HuH-7.5 (cell line): Measurements from ENCODE around the gene PEBP1.
"Not testable (repeated sequence)": the region's sequence is repeated elsewhere in the genome, so short reads cannot be mapped to it uniquely, and the experiment has no call there.

Experiments used
- DNase-seq: peaks from one replicate; pipeline ENCODE4 v3.0.0; 2011; ENCODE audit warnings: low spot score

The PEBP1 gene

GRCh38 chr12:118135788-118136558 lies at the start of gene PEBP1:
Gene PEBP1 (plus strand): TSS chr12:118136124. CDS start chr12:118136210, 86 bp downstream.
- DNase-seq: peak; percentile 83

- no peak for DNase-seq
Measured at GRCh38 chr12:118089782-118090181, 46.1 kb upstream of the PEBP1 start.

GRCh38 chr12:118094039-118094438 lies 41.9 kb upstream of the PEBP1 start:
- no peak for DNase-seq

- DNase-seq: no peak
Measured at GRCh38 chr12:118098401-118098800, 37.5 kb upstream of the PEBP1 start.

GRCh38 chr12:118098911-118099671 lies 36.8 kb upstream of the PEBP1 start:
- no peak for DNase-seq

GRCh38 chr12:118101051-118101450 lies 34.9 kb upstream of the PEBP1 start:
- no peak for DNase-seq

DNA sequence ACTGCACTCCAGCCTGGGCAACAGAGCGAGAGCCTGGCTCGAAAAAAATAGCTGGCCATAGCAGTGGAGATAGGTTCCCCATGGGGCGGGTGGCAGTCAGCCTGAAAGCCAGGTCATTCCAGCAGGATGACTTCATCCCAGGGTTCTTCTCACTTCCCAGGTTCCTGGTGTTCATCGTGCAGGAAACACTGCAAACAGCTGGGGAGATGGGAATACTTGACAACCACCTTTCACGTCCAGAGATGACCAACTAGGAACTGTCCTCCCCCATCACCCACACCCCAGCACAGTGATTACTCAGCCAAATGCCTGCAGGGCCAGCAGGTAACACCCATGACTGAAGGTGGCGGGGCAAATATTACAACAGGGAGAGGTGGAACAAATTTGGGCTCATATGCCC lies 33.9 kb upstream of the PEBP1 start:
- peak; percentile 57 for DNase-seq

DNA sequence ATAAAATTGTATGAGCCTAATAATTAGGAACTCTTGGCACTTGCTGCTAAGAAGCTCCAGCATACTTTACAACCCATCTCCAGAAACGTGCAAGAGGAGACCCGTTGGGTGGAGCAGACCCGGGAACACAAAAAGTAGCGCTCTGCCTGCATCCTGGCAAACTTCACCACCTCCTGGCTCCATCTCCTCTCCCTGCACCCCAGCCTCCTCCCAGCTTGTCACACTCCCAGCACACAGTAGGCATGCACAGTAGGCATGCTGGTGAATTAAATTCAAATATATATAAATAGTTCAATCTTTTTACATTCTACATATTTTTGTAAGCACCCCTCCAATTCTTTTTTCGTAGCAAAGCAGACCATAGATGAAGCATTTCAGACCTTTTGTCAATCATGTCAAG lies 33.3 kb upstream of the PEBP1 start:
- DNase-seq: no peak

- no peak for DNase-seq
Measured at GRCh38 chr12:118103201-118103600, 32.7 kb upstream of the PEBP1 start.

GRCh38 chr12:118103601-118104382 lies 32.1 kb upstream of the PEBP1 start, which contains the start of gene VSIG10:
Gene VSIG10 (minus strand): TSS chr12:118104011. CDS start chr12:118103671, 340 bp downstream.
- DNase-seq: peak; percentile 67

DNA sequence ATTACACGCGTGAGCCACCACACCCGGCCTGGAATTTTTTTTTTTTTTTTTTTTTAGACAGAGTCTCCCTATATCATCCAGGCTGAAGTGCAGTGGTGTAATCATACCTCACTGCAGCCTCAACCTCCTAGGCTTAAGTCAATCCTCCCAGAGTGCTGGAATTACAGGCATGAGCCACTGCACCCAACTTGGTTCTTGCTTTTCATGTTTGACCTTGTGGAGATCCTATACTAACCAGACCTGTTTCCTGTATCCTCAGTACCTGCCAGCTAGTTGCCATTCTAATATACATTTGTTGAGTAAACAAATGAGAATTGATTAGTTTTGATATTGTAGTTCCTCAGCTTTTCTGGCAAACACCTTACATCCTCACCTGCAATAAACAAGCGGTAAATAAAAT lies 28.9 kb upstream of the PEBP1 start:
- DNase-seq: no peak

- no peak for DNase-seq
Measured at GRCh38 chr12:118107694-118108093, 28.2 kb upstream of the PEBP1 start.

- no peak for DNase-seq
Measured at GRCh38 chr12:118109088-118109487, 26.8 kb upstream of the PEBP1 start.

DNA sequence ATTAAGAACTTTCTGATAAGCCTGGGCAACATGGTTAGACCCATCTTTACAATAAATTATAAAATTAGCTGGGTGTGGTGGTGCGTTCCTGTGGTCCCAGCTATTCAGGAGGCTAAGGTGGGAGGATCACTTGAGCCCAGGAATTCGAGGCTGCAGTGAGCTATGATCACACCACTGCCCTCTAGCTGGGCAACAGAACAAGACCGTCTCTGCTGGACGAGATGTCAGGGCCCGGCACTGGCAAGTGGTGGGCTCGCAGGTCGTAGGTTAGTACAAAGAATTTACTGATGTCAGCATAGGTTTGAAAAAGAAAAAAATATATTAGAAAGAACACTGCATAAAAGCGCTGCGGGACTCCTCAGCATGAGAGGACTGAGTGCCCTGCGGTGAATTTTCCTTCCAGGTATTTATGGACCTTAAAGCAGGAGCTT lies 16.5 kb upstream of the PEBP1 start:
- DNase-seq: no peak

DNA sequence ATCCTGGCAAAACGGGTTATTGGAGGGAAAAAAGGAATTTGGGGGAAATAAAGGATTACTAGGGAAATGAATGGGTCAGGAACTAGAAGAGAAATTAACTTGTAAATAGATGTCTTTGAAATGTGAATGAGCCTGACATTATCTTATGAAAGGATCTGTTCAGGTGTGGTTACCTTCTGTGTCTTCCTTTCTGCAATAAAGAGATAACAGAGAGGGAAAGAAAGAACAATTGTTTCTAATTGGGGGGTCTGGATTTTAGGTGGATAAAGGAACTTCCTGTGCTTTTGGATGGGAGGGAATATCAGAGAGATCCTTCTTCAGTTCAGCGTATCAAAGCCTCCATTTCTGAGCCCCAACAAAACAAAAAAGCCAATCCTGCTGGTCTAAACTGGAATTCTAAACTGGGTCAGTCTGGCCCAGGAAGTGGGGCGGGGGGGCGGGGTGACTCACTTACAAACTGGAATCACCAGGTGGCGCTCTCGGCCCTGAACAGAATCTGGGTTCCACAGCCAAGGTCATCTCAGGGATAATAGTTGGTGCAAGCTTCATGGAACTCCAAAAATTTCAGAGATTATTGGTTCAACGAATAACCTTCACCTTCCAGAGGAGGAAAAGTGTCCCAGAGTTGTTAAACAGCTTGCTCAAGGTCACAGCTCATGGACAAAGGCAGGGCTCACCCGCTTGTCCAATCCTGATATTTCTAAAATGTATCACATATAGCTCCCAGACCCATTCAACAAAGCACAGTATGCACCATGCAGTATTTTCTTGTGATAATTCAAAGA lies 15.2 kb upstream of the PEBP1 start:
- DNase-seq: peak; percentile 68

DNA sequence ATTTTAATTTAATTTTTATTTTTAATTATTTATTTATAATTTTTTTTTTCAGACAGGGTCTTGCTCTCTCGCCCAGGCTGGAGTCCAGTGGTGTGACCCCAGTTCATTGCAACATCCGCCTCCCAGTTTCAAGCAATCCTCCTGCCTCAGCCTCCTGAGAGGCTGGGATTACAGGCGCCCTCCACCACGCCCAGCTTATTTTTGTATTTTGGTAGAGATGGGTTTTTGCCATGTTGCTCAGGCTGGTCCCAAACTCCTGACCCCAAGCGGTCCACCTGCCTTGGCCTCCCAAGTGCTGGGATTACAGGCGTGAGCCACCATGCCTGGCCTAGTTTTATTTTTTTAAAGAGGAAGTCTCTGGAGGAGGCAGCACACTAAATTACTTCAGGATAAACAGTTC lies 13.7 kb upstream of the PEBP1 start:
- DNase-seq: no peak

DNA sequence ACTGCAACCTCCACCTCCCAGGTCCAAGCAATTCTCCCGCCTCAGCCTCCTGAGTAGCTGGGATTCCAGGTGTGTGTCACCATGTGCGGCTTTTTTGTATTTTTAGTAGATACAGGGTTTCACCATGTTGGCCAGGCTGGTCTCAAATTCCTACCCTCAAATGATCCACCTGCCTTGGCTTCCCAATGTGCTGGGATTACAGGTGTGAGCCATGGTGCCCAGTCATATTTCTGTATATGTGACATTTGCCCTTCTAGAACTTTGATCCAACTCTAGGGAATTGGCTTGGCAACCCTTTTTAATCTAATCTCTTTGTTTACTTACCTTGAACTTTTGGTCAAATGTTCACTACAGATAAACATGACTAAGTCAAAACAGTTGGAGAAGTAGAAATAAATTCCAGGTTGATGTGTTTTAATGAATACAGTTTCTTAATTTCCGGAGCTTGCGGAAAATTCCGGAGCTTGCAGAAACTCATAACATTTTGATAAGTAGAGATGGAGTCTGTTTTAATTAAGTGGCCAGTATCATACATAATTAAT lies 11.5 kb upstream of the PEBP1 start:
- no peak for DNase-seq

DNA sequence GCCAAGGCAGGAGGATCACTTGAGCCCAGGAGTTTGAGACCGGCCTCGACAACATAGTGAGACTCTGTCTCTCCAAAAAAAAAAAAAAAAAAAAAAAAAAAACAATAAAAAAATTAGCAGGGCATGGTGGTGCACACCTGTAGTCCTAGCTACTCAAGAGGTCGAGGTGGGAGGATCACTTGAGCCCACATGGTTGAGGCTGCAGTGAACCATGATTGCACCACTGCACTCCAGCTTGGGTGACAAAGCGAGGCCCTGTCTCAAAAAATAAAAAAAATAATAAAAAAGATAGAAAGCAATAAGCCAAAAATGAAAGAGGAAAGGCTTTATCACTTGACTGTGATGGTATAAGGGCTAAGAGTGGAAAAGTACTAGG lies 10.2 kb upstream of the PEBP1 start:
- DNase-seq: no peak

DNA sequence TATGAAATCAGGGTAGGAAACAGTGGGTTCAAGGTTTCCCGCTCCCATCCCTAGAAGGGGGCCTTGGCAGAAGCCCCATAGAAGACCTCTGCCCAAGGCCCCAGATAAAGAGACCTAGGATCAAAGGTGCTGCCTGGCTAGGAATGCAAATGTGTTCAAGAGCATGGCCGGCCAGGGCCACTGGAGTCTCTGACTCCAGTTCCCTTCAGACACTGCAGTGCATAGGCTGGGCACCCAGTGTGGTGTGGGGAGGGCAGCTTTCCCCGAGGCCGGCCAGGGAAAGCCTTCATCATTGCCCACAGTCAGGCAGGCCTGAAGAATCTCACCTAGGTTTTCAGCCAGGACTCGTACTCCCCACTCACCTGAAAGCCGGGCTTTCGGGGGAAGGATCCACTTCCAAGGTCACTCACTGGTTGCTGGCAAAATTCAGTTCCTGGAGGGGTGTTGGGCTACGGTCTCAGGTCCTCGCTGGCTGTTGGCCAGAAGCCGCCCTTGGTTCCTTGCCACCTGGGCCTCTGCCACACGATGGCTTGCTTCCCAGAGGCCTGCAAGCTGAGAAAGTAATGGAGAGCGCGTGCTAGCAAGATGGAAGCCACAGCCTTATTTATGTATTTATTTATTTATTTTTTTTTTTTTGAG lies 9.7 kb upstream of the PEBP1 start:
- DNase-seq: no peak

- no peak for DNase-seq
Measured at GRCh38 chr12:118127867-118128266, 8.1 kb upstream of the PEBP1 start.

DNA sequence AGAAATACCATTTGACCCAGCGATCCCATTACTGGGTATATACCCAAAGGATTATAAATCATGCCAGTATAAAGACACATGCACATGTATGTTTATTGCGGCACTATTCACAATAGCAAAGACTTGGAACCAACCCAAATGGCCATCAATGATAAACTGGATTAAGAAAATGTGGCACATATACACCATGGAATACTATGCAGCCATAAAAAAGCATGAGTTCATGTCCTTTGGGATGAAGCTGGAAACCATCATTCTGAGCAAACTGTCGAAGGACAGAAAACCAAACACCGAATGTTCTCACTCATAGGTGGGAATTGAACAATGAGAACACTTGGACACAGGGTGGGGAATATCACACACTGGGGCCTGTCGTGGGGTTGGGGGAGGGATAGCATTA lies 6.5 kb upstream of the PEBP1 start:
- DNase-seq: not testable (repeated sequence)
